ENCODE results near the gene OR1I1.
"Not testable (repeated sequence)": the region's sequence is repeated elsewhere in the genome, so short reads cannot be mapped to it uniquely, and the experiment has no call there.

The OR1I1 gene

GRCh38 chr19:15074371-15074770, 7.6 kb upstream of the OR1I1 start:
- no peak for DNase-seq (ENCODE audit: extremely low read depth, low read depth)
- TF ChIP-seq CTCF (IDR thresholded peaks at IDR 0.05; ENCODE audit: low read depth, low read length) = no peak

DNA sequence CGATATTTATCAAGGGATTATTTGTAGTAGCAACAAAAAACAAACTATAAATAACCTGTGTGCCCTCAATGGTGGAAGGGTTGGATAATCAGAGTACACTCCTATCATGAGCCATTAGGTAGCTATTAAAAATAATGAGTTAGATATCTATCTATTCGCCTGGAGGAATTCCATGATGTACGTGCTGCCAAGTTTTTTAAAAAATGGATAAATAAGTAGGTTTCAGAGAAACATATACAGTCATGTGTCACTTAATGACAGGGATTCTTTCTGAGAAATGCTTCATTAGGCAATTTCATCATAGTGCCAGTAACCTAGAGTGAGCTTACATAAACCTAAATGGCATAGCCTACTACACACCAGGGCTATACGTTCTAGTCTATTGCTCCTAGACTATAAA, 6.2 kb upstream of the OR1I1 start:
- TF ChIP-seq CTCF (IDR thresholded peaks at IDR 0.05; ENCODE audit: low read depth, low read length) = no peak
- no peak for DNase-seq (ENCODE audit: extremely low read depth, low read depth)

DNA sequence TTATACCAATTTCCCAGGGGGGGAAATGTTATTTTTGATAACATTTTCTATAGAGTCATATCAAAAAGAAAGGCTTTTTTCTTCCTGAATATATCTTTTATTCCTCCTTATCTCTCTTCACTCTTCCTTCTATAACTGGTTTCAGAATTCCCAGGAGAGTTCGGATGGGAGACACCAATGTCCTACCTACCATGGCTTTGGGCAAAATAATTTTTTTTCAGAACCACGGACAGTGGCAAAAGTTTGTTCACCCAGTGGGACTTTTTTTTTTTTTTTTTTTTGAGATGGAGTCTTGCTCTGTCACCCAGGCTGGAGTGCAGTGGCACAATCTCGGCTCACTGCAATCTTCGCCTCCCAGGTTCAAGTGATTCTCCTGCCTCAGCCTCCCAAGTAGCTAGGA, 2.0 kb upstream of the OR1I1 start:
- DNase-seq (ENCODE audit: extremely low read depth, low read depth) = not testable (repeated sequence)

- TF ChIP-seq CTCF (IDR thresholded peaks at IDR 0.05; ENCODE audit: low read depth, low read length) = no peak
- no peak for DNase-seq (ENCODE audit: extremely low read depth, low read depth)
Observed at GRCh38 chr19:15087182-15087581, 5.2 kb downstream of the OR1I1 start.

DNA sequence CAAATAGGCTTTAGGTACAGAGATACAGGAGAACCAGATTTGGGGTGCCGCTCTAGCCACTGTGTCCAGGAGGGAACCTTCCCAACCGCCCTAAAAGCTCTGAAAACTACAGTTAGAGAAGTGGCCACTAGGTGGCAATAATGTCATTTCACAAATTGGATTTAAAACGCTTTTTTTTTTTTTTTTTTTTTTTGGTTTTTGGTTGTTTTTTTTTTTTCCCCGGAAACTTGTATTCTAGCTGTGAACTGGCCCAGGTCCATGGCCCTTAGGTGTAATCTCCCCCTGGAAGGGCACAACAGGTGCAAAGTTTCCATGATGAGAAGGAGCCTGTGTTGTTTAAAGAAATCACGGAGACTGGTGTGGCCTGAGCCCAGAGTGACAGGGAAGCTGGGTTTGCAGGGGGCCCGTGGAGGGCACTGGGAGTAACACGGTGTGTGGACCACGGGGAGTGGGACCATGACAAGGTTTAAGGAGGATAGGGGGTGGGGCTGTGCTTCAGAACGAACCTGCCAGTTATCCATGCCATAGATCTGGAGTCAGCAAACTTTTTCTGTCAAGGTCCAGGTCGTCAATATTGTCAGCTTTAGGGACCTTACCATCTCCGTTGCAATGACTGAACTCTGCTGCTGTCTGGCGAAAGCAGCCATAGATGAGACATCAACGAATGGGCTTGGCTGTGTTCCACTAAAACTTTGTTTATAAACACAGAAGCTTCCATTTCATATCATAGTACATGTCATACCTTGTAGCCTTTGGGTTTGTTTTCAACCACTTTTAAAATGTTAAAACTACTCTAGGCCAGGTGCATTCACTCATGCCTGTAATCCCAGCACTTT, 10.1 kb downstream of the OR1I1 start:
- peak; percentile 62 for TF ChIP-seq CTCF (IDR thresholded peaks at IDR 0.05; ENCODE audit: low read depth, low read length)
- DNase-seq (ENCODE audit: extremely low read depth, low read depth) = peak; percentile 44

GRCh38 chr19:15093001-15093400, 11.0 kb downstream of the OR1I1 start:
- TF ChIP-seq CTCF (IDR thresholded peaks at IDR 0.05; ENCODE audit: low read depth, low read length) = no peak
- no peak for DNase-seq (ENCODE audit: extremely low read depth, low read depth)

GRCh38 chr19:15096223-15096622, 14.2 kb downstream of the OR1I1 start:
- no peak for DNase-seq (ENCODE audit: extremely low read depth, low read depth)
- no peak for TF ChIP-seq CTCF (IDR thresholded peaks at IDR 0.05; ENCODE audit: low read depth, low read length)

DNA sequence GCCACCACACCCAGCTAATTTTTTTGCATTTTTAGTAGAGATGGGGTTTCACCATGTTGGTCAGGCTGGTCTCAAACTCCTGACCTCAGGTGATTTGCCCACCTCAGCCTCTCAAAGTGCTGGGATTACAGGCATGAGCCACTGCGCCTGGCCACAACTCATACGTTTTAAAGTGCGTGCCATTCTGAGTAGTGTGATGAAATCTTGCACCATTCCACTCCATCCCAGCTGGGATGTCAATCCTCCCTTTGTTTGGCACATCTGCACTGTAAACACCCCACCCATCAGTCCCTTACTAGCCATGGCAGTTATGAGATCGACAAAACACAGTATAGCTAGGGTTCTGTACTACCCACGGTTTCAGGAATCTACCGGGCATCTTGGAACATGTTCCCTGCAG, 16.0 kb downstream of the OR1I1 start:
- DNase-seq (ENCODE audit: extremely low read depth, low read depth) = not testable (repeated sequence)
